Uterus (tissue), 2 donors: ENCODE measurements around the gene AGBL4.

Experiments used
- POLR2A ChIP-seq, 2 donors: fragments of 450-650 bp; IDR thresholded peaks; one replicate each; pipeline ENCODE4 v1.6.1; 2016; ENCODE audit warnings: antibody characterized with exemption in 2 of 2, mild to moderate bottlenecking in 1 of 2, moderate library complexity in 1 of 2
- TF ChIP-seq, protein P1 (sequence below), 4 experiments: fragments of 200-600 bp in 2 of 4; fragments of 450-650 bp in 2 of 4; sonication (generic) in 2 of 4; IDR thresholded peaks; one replicate each; pipeline ENCODE4 v1.5.1; 2016 to 2019; ENCODE audit warnings: antibody characterized with exemption in 4 of 4, mild to moderate bottlenecking in 2 of 4, moderate library complexity in 1 of 4

- TF ChIP-seq, protein P1, sequence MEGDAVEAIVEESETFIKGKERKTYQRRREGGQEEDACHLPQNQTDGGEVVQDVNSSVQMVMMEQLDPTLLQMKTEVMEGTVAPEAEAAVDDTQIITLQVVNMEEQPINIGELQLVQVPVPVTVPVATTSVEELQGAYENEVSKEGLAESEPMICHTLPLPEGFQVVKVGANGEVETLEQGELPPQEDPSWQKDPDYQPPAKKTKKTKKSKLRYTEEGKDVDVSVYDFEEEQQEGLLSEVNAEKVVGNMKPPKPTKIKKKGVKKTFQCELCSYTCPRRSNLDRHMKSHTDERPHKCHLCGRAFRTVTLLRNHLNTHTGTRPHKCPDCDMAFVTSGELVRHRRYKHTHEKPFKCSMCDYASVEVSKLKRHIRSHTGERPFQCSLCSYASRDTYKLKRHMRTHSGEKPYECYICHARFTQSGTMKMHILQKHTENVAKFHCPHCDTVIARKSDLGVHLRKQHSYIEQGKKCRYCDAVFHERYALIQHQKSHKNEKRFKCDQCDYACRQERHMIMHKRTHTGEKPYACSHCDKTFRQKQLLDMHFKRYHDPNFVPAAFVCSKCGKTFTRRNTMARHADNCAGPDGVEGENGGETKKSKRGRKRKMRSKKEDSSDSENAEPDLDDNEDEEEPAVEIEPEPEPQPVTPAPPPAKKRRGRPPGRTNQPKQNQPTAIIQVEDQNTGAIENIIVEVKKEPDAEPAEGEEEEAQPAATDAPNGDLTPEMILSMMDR (IDR thresholded peaks at IDR 0.05) = no peak
- no peak for TF ChIP-seq POLR2A (IDR thresholded peaks at IDR 0.05)
These were observed 1246.4 kb downstream of the AGBL4 start for GRCh38 chr1:48777219-48777895.
